HUDEP-2 (cell line): Measurements from ENCODE around the gene SUGP1.

ENCODE experiments used
- DNase-seq, 76 experiments: peaks; one replicate each; lab custom pipeline; 2025; ENCODE audit not compliant: unreplicated experiment in 76 of 76; lab: John Stamatoyannopoulos, UW

The SUGP1 gene

DNA sequence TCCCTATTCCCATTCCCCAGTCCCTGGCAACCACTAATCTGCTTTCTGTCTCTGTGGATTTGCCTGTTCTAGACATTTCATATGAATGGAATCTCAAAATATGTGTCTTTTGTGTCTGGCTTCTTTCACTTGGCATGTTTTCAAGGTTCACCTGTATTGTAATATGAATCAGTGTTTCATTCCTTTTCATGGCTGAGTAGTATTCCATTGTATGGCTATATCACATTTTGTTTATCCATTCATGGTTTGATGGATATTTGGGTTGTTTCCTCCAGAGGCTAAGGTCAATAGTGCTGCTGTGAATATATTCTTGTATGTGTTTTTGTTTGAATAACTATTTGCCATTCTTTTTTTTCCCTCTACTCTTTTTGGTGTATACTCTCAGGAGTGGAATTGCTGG is 84.1 kb downstream of the SUGP1 start:
- no peak for DNase-seq

DNA sequence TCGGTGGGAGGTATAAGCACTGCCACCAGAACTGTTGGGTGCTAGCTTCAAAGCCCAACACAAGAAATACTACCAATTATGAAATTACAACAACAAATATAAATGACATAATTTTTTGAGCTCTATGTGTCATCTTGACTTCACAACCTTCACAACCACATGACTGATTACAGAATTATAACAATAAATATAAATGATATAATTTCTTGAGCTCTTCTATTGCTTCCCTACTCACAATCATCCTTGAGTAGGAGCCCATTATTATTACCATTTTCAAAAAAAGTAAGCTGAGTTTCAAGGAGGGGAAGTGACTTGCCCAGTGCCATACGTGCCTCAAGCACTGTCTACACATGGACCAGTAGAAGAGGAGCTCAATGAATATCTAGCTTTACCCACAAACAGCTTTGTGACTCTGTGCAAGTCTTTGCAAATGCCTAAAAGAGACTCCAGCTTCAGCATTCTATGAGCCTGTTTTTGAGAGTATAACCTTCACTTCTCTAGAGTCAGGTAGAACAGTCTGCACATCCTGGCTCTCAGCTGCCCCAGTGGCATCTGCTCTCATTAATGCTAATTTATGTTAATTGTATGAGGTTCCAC is 86.0 kb downstream of the SUGP1 start:
- DNase-seq = no peak

GRCh38 chr19:19232261-19232721 is 88.0 kb downstream of the SUGP1 start:
- DNase-seq = no peak

DNA sequence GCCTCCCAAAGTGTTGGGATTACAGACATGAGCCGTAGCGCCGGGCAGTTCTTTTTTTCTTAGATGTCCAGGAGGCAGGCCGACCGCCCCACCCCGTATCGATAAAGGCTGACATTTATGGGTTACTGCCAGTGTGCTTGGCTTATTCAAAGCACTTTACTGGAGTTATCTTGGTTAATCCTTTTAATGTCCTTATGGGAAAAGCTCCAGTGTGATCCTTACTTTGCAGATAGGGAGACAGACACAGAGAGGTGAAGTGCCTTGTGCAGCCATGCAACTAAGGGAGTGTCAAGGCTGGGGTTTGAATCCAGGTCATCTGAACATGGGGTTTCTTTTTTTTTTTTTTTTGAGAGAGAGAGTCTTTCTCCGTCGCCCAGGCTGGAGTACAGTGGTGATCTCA is 89.3 kb downstream of the SUGP1 start:
- no peak for DNase-seq

DNA sequence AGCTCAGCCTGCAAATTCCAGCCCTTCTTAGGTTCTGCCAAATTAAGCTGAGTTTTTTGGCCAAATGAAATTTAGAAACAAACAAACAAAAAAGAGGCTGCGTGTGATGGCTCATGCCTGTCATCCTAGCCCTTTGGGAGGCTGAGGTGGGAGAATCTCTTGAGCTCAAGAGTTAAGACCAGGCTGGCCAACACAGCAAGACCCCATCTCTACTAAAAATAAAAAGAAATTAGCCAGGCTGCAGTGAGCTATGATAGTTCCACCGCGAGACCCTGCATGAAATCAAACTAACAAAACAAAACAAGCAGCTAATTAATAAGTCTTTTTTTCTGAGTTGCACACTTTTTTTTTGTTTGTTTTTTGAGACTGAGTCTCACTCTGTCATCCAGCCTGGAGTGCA is 90.6 kb downstream of the SUGP1 start:
- DNase-seq = no peak

GRCh38 chr19:19227217-19227616 is 93.1 kb downstream of the SUGP1 start:
- no peak for DNase-seq

DNA sequence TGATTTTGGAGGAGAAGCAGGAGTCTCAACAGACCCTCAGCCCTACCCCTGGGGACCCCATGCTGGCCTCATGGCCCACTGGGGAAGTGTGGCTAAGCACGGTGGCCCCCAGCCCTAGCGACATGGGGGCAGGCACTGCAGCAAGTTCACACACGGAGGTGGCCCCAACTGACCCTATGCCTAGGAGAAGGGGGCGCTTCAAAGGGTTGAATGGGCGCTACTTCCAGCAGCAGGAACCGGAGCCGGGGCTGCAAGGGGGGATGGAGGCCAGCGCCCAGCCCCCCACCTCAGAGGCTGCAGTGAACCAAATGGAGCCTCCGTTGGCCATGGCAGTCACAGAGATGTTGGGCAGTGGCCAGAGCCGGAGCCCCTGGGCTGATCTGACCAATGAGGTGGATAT is 93.6 kb downstream of the SUGP1 start:
- no peak for DNase-seq

- DNase-seq = no peak
Observed at GRCh38 chr19:19226204-19226603, 94.1 kb downstream of the SUGP1 start.
